Measurements from ENCODE around the gene NCBP3.

Gene NCBP3

DNA sequence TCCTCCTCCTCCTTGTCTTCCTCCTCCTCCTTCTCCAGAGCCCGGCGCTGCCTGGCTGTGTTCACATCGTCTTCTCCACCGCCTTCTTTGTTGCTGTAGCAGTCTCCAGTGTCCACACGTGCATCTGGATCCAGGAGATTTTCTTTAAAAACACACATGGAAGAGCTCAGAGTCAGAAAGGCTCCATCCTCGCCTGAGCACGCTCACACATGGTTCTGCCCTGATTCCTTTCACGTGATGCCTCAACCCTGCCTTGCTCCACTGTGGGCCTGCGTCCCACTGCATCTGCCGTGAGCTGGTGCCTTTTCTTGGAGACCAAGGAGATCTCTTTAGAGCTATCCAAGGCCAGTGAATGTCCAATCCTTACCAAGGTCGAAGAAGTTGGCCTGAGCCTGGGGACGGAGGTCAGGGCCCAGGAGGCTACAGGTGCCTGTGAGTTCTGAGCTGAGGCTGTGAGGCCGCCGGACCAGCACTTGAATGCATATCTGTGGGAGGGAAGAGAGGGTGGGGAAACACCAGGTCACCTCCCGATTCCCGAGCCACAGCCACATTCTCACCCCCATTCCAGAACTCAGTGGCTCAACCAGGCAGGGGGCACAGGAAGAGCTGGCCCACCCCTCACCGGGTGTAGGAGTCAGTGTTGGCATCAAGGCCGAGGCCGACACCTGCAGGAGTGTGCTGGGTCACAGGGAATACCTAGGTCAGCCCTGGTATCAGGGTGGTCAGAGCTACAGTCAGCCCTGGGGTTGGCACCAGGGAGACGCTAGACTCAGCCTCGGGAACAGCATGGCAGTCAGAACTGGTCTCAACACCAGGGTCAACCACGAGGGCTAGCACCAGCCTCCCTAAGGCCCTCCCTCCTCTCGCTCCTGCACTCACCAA is 84.8 kb downstream of the NCBP3 start:
- no peak for ATAC-seq
- Mint-ChIP-seq H3K4me1 (peaks cover 44% of the 10 kb centered on the region), H3K9me3 (peaks cover 11% of the 10 kb centered on the region), H3K36me3 (ENCODE audit: low read depth) (peaks cover 13% of the 10 kb centered on the region), H3K27ac (peak overlapping the region; percentile 3), H3K4me3 (no peak overlapping the region), H3K27me3 (peaks cover 17% of the 10 kb centered on the region)
- no peak for DNase-seq

DNA sequence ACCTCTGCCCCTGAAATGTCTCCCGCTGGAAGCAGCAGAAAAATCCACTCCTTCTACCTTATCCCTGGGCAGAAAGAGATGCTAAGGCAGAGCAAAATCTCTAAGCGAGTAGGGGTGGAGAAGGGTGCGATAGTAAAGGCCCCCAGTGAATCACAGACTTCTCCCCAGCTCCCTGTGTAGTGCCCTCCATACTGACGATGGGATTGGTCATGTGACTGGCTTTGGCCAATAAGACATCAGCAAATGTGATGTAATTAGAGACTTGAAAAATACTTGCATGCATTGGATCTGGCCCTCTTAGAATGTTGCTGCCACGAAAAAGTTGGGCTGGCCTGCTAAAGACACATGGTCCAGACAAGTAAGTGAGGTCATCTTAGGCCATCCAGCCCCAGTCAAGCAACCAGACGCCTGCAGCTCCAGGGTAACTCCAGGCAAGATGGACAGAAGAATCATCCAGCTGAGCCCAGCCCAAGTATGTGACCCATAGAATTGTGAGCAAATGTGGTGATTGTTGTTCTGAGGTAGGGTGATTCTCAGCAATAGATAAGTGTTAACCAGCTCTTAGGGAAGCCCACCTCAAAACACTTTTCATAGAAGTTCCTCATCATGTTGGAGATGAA is 86.3 kb downstream of the NCBP3 start:
- Mint-ChIP-seq H3K36me3 (ENCODE audit: low read depth) (peaks cover 13% of the 10 kb centered on the region), H3K27ac (no peak overlapping the region), H3K9me3 (peaks cover 11% of the 10 kb centered on the region), H3K4me3 (no peak overlapping the region), H3K27me3 (peaks cover 12% of the 10 kb centered on the region), H3K4me1 (peaks cover 32% of the 10 kb centered on the region)
- DNase-seq (no peak), ATAC-seq (no peak)

DNA sequence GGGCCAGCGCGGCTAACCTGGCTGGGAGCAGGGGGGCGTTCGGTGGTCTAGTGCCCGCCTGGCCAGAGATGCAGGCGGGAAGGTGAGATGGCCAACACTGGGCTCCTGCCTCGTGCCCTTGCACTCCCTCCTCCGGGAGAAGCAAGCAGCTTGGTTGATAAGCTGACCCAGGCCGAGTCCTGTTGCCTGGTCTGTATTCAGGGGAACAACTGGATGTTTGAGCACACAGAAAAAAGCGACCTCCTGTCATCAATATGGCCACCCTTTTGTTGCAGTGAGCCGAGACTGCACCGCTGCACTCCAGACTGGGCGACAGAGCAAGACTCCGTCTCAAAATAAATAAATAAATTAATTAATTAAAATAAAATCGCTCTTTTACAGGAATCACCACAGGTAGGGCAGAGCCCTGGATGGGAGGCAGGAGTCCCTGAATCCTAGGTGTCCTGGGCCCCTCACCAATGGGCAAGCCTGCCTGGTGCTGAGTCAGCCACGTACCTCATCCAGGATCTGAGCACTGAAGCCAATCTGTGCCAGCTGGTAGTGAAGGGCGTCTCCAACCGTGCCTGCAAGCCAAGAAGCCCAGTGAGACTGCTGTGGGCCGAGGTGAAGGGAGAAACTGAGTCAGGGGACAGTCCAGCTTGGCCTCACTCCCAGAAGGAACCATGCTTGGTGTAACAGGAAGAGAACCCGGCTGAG is 90.6 kb downstream of the NCBP3 start:
- no peak overlapping the region for H3K27ac Mint-ChIP-seq
- H3K36me3 Mint-ChIP-seq (ENCODE audit: low read depth): peaks cover 11% of the 10 kb centered on the region
- peaks cover 20% of the 10 kb centered on the region for H3K4me1 Mint-ChIP-seq
- H3K27me3 Mint-ChIP-seq: peaks cover 6% of the 10 kb centered on the region
- DNase-seq: no peak
- ATAC-seq: no peak
- no peak overlapping the region for H3K4me3 Mint-ChIP-seq
- peaks cover 11% of the 10 kb centered on the region for H3K9me3 Mint-ChIP-seq

DNA sequence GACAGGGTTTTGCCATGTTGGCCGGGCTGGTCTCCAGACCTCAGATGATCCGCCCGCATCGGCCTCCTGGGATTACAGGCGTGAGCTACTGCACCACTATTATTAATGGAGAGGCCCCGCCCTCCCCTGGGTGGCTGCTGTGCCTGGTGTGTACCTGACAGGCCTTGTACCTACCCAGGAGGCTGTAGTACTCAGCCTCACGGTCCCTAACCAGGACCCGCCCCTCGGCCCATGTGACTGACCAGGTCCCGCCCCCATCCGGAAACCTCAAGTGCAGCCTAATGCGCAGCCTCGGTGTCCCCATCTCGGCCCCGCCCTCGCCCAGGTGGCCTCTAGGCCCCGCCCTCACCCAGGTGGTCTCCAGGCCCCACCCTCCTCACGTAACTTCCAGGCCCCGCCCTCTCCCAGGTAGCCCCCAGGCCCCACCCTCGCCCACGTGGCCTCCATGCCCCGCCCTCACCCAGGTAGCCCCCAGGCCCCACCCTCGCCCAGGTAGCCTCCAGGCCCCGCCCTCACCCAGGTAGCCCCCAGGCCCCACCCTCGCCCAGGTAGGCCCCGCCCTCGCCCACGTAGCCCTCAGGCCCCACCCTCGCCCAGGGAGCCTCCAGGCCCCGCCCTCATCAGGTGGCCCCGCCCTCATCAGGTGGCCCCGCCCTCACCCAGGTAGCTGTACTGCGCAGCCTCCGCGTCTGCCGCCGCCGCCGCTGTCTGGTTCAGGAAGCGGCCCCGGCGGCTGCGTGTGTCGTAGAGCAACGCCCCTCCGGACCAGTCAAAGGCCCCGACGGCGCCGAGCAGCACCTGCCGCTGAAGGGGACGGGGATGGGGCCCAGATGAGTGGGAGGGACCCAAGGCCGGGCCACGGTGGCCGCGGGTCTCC is 91.3 kb downstream of the NCBP3 start:
- Mint-ChIP-seq H3K9me3 (peaks cover 6% of the 10 kb centered on the region), H3K36me3 (ENCODE audit: low read depth) (peaks cover 6% of the 10 kb centered on the region), H3K27ac (no peak overlapping the region), H3K27me3 (peaks cover 4% of the 10 kb centered on the region), H3K4me3 (no peak overlapping the region), H3K4me1 (peaks cover 26% of the 10 kb centered on the region)
- peak; percentile 71 for ATAC-seq
- DNase-seq: peak; percentile 68

DNA sequence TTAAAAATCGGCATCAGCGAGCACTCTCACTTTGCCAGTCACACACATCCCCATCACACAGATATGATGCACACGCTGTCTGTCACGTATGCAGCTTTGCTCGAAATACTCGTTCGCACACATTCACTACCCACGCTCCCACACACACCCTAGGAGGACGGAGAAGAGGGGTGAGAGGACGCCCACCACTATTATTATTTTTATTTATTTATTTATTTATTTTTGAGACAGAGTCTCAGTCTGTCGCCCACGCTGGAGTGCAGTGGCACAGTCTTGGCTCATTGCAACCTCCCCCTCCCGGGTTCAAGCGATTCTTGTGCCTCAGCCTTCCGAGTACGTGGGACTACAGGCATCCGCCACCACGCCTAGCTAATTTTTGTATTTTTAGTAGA is 92.0 kb downstream of the NCBP3 start:
- no peaks in the 10 kb centered on the region for H3K36me3 Mint-ChIP-seq (ENCODE audit: low read depth)
- DNase-seq (no peak), ATAC-seq (no peak)
- no peak overlapping the region for H3K27ac Mint-ChIP-seq
- H3K4me3 Mint-ChIP-seq: no peak overlapping the region
- peaks cover 29% of the 10 kb centered on the region for H3K4me1 Mint-ChIP-seq
- peaks cover 4% of the 10 kb centered on the region for H3K27me3 Mint-ChIP-seq
- peaks cover under 1% of the 10 kb centered on the region for H3K9me3 Mint-ChIP-seq

DNA sequence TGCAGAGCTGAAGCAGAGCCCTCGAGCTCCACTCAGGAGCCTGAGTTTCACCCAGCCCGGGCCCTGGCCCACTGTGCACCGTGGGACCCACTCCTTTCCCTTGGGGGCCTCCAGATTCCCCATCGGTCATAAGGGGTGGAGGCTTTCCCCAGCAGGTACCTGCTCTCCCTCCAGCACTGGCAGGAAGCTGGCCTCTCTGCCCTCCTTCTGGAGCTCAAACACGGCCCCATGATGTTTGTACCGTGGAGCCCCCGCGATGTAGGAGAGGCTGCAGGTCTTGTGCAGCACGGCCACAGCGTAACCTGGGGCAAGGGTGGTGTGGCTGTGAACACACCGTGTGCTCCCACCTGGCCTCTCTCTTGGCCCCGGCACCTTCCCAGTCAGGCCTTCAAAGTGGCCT is 92.4 kb downstream of the NCBP3 start:
- H3K4me1 Mint-ChIP-seq: peaks cover 33% of the 10 kb centered on the region
- H3K4me3 Mint-ChIP-seq: no peak overlapping the region
- no peak for DNase-seq
- no peaks in the 10 kb centered on the region for H3K9me3 Mint-ChIP-seq
- no peaks in the 10 kb centered on the region for H3K36me3 Mint-ChIP-seq (ENCODE audit: low read depth)
- H3K27ac Mint-ChIP-seq: no peak overlapping the region
- ATAC-seq: no peak
- peaks cover 4% of the 10 kb centered on the region for H3K27me3 Mint-ChIP-seq
